B cell (primary cell): ENCODE results near the gene MESD. TPM values are rescaled to one million over a fixed set of nuclear protein-coding genes. Genes with fewer than 3 reads are reported as not detected.

Experiments
- ATAC-seq: fragments of 200-7000 bp; cut with Tn5 transposase; one replicate; pipeline ENCODE4 v1.10.0; 2021; ENCODE audit warnings: low read depth, mild to moderate bottlenecking, moderate number of reproducible peaks, moderate library complexity
- CTCF ChIA-PET: fragments of 350-600 bp; sonication (Branson Sonifier 250); formaldehyde crosslinking; loops from one replicate; lab custom pipeline; 2021; ENCODE audit warnings: antibody characterized with exemption, inconsistent platforms; lab: Charles Lee
- POLR2A ChIA-PET: fragments of 350-600 bp; sonication (Branson Sonifier 250); formaldehyde crosslinking; loops from one replicate; lab custom pipeline; 2021; ENCODE audit warnings: antibody characterized with exemption; lab: Charles Lee
- DNase-seq: peaks from one replicate; pipeline ENCODE4 v3.0.0; 2013
- H2AFZ ChIP-seq: 2 replicates; pipeline ENCODE4 v1.6.1; 2012; ENCODE audit warnings: mild to moderate bottlenecking, low read depth, low read length; ENCODE audit not compliant: insufficient read depth, poor library complexity, severe bottlenecking
- H3K27ac ChIP-seq, 2 donors: 1 replicate in 1 of 2; 2 replicates in 1 of 2; pipeline ENCODE4 v1.5.1; 2012 to 2013; ENCODE audit warnings: low read length in 2 of 2, mild to moderate bottlenecking in 2 of 2, moderate library complexity in 1 of 2
- H3K27me3 ChIP-seq, 4 experiments: fragments of 200-600 bp in 1 of 4; sonication (generic) in 1 of 4; replicated peaks in 1 of 4; 1 replicate in 2 of 4; 2 replicates in 2 of 4; pipeline versions ENCODE4 v1.6.1 to v1.7.0; 2013 to 2016; ENCODE audit warnings: low read length in 3 of 4, mild to moderate bottlenecking in 2 of 4, mixed read lengths in 1 of 4, moderate library complexity in 1 of 4; ENCODE audit not compliant: insufficient read depth in 4 of 4, control insufficient read depth in 3 of 4; ENCODE audit errors: control extremely low read depth in 1 of 4
- H3K36me3 ChIP-seq, 2 experiments: replicated peaks in 1 of 2; 1 replicate in 1 of 2; 2 replicates in 1 of 2; pipeline versions ENCODE4 v1.6.1 to v1.7.1; 2013; ENCODE audit warnings: low read length in 1 of 2; ENCODE audit not compliant: insufficient read depth in 2 of 2, control insufficient read depth in 1 of 2; ENCODE audit errors: control extremely low read depth in 1 of 2, extremely low read depth in 1 of 2
- H3K4me1 ChIP-seq, 2 donors: fragments of 200-600 bp in 1 of 2; sonication (generic) in 1 of 2; 1 replicate in 1 of 2; 2 replicates in 1 of 2; pipeline versions ENCODE4 v1.5.1 to v1.6.1; 2013 to 2017; ENCODE audit warnings: low read length in 2 of 2; ENCODE audit not compliant: control insufficient read depth in 2 of 2, insufficient read depth in 2 of 2
- H3K4me2 ChIP-seq: replicated peaks from 2 replicates; pipeline ENCODE3; 2012; ENCODE audit warnings: mild to moderate bottlenecking, low read depth, low read length; ENCODE audit not compliant: poor library complexity, severe bottlenecking
- H3K4me3 ChIP-seq, 5 experiments: fragments of 200-600 bp in 1 of 5; sonication (generic) in 1 of 5; 1 replicate in 3 of 5; 2 replicates in 2 of 5; pipeline versions ENCODE4 v1.5.1 to v1.7.0; 2011 to 2016; ENCODE audit warnings: low read length in 4 of 5, mild to moderate bottlenecking in 4 of 5, low read depth in 2 of 5, control low read depth in 1 of 5, moderate library complexity in 1 of 5; ENCODE audit not compliant: insufficient read depth in 1 of 5; ENCODE audit errors: control extremely low read depth in 1 of 5, extremely low read depth in 1 of 5
- H3K79me2 ChIP-seq: fragments of 200-600 bp; sonication (generic); one replicate; pipeline ENCODE4 v1.6.0; 2016; ENCODE audit warnings: low read length; ENCODE audit not compliant: control insufficient read depth, insufficient read depth
- H3K9ac ChIP-seq: fragments of 200-600 bp; sonication (generic); 2 replicates; pipeline ENCODE4 v1.6.1; 2017; ENCODE audit warnings: mild to moderate bottlenecking, low read length, moderate library complexity
- H3K9me3 ChIP-seq, 3 donors: one replicate each; pipeline versions ENCODE4 v1.6.1 to v1.7.1; 2013; ENCODE audit warnings: low read length in 2 of 3; ENCODE audit not compliant: control insufficient read depth in 2 of 3, insufficient read depth in 1 of 3; ENCODE audit errors: control extremely low read depth in 1 of 3
- H4K20me1 ChIP-seq: 2 replicates; pipeline ENCODE4 v1.6.0; 2012; ENCODE audit warnings: mild to moderate bottlenecking, low read length; ENCODE audit not compliant: insufficient read depth, control insufficient read depth, poor library complexity, severe bottlenecking
- H3K27ac Mint-ChIP-seq: one replicate; pipeline ENCODE4 v1.8.0; 2021; ENCODE audit warnings: mixed read lengths
- H3K27me3 Mint-ChIP-seq: one replicate; pipeline ENCODE4 v1.8.0; 2021; ENCODE audit warnings: mixed read lengths
- H3K4me1 Mint-ChIP-seq: one replicate; pipeline ENCODE4 v1.8.0; 2021; ENCODE audit warnings: mixed read lengths
- H3K4me3 Mint-ChIP-seq: one replicate; pipeline ENCODE4 v1.8.0; 2021; ENCODE audit warnings: mixed read lengths
- H3K9me3 Mint-ChIP-seq: one replicate; pipeline ENCODE4 v1.8.0; 2022; ENCODE audit warnings: mixed read lengths; ENCODE audit not compliant: insufficient read depth
- EZH2 ChIP-seq: IDR thresholded peaks from 2 replicates; pipeline ENCODE4 v1.6.1; 2012; ENCODE audit warnings: borderline replicate concordance, low read depth, mild to moderate bottlenecking, moderate library complexity, low read length; ENCODE audit not compliant: insufficient read depth, poor library complexity, severe bottlenecking
- WGBS: methylation state at CpG from one replicate; pipeline ENCODE4 v1.1.5; 2013; ENCODE audit warnings: missing lambda C conversion rate; ENCODE audit not compliant: insufficient coverage; 5-methylcytosine and 5-hydroxymethylcytosine counted together
- intact Hi-C: fragments of 100-400 bp; cut with micrococcal nuclease; formaldehyde crosslinking; loops from one replicate; pipeline ENCODE4 v1.10.0; 2022
- polyA plus RNA-seq: library from polyadenylated mRNA; depleted of rRNA; stranded (reverse); fragments of >200 nt; gene quantifications from 2 replicates; pipeline ENCODE4 v1.2.3, GENCODE V29; 2012
- total RNA-seq, 2 donors: library from RNA; stranded (reverse); fragments of 120-200 nt in 1 of 2; gene quantifications; 1 replicate in 1 of 2; 2 replicates in 1 of 2; pipeline versions ENCODE4 v1.2.3 to v1.2.4, GENCODE V29; 2013 to 2022
- TF ChIP-seq, protein P1 (sequence below): fragments of 200-600 bp; IDR thresholded peaks from one replicate; pipeline ENCODE4 v1.8.0; 2022; ENCODE audit warnings: antibody characterized with exemption, mild to moderate bottlenecking

Gene MESD
- total and polyA plus RNA-seq, 2 donors (not counting 1 experiment from before 2014, with no cell fraction given), result 7.9 to 35.3 TPM

DNA sequence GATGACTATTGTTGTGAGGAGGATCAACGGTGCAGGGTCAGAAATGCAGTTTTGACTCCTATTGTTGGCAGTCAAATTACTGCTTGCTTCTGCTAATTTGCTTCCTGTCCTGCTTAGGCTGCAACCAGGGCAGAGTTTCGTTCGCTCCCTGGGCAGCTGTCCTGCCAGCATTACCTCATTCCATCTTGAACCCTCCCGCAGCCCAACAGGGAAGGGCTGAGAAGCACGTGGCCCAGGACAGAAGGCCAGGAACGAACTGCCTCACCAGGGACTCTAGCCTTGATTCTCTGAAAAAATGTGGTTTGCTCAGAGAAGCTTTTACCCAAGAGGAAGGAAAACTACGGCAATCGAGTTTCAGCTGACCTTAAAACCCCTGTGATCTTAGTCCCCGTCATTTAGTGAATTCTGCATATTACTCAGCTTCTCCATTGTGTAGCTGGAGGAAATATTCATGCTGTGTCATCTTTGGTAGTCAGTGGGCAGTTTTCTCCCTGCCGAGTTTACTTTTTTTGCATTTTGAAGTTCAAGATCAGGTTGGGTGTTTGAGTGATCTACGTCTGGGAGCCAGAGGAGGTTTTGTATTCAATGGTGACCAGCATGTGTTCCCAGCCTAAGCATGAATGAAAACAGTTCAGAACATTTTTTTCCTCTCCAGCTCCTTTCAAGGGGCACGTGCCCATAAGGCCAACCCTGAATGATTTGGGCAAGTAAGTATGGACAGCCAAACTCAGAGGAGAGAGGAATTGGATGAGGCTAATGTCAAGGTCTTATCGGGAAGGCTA, 34.1 kb upstream of the MESD start:
- Mint-ChIP-seq H3K27ac (peak overlapping the region; percentile 76), H3K27me3 (no peaks in the 10 kb centered on the region), H3K9me3 (no peaks in the 10 kb centered on the region), H3K4me3 (peak overlapping the region; percentile 82), H3K4me1 (peaks cover 16% of the 10 kb centered on the region)
- CTCF ChIA-PET, result interaction anchor here (1.0 to 1.3 kb wide), 2 partner anchors 80 to 83 kb away, joined by 3 read pairs; no protein-coding TSS in a partner anchor
- Histone ChIP-seq H3K4me3 (peak overlapping the region in 3 of 5 experiments; percentile 18 to 36 (median 28)), H3K4me1 (peaks cover 11 to 14% of the 10 kb centered on the region in 2 donors), H3K4me2 (peak overlapping the region; percentile 64), H3K27me3 (no peaks in the 10 kb centered on the region), H3K79me2 (peaks cover 28% of the 10 kb centered on the region), H4K20me1 (peaks cover 5% of the 10 kb centered on the region), H3K36me3 (no peaks in the 10 kb centered on the region), H3K9me3 (no peaks in the 10 kb centered on the region), H2AFZ (peak overlapping the region; percentile 46), H3K9ac (peak overlapping the region; percentile 52), H3K27ac (peak overlapping the region in 1 of 2 donors; percentile 12)
- POLR2A ChIA-PET, result no interaction called here
- ATAC-seq (peak; percentile 71), DNase-seq (peak; percentile 40)
- intact Hi-C loops, result no loop called here
- 27% methylated on average over 6 of the region's 13 CpGs for WGBS
- no peak for TF ChIP-seq EZH2
- TF ChIP-seq, protein P1, sequence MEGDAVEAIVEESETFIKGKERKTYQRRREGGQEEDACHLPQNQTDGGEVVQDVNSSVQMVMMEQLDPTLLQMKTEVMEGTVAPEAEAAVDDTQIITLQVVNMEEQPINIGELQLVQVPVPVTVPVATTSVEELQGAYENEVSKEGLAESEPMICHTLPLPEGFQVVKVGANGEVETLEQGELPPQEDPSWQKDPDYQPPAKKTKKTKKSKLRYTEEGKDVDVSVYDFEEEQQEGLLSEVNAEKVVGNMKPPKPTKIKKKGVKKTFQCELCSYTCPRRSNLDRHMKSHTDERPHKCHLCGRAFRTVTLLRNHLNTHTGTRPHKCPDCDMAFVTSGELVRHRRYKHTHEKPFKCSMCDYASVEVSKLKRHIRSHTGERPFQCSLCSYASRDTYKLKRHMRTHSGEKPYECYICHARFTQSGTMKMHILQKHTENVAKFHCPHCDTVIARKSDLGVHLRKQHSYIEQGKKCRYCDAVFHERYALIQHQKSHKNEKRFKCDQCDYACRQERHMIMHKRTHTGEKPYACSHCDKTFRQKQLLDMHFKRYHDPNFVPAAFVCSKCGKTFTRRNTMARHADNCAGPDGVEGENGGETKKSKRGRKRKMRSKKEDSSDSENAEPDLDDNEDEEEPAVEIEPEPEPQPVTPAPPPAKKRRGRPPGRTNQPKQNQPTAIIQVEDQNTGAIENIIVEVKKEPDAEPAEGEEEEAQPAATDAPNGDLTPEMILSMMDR, result no peak

DNA sequence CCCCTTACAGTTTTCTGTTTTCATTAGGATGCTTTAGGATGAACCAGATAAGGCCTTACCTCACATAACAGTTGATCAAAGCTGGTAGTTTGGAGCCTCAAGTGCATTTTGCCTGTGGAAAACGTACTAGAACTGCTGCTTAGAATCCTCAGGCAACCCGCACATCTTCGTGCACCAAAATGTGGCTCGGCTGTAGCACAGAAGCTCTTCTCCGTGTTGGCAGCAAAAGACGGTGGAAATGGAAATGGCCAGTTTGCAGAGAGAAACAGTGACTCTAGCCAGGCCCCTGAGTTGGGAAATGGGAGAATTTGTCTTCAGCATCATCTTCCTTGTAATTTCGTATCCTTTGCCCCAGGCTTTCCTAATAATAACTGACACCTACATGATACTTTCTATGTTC, 31.7 kb upstream of the MESD start:
- POLR2A ChIA-PET, result interaction anchor here (0.6 kb wide), 1 partner anchor 254 kb away, joined by 5 read pairs; no protein-coding TSS in a partner anchor
- no peak for DNase-seq
- Histone ChIP-seq H2AFZ (no peak overlapping the region), H3K27ac (no peak overlapping the region), H3K79me2 (peaks cover 51% of the 10 kb centered on the region), H3K4me3 (no peak overlapping the region), H3K4me2 (no peak overlapping the region), H3K4me1 (peaks cover 11 to 14% of the 10 kb centered on the region in 2 donors), H3K9ac (no peak overlapping the region), H3K36me3 (no peaks in the 10 kb centered on the region), H3K27me3 (no peaks in the 10 kb centered on the region), H3K9me3 (no peaks in the 10 kb centered on the region), H4K20me1 (peaks cover 5% of the 10 kb centered on the region)
- intact Hi-C loops, result no loop called here
- no peak overlapping the region for H3K27ac Mint-ChIP-seq
- peaks cover 16% of the 10 kb centered on the region for H3K4me1 Mint-ChIP-seq
- no peaks in the 10 kb centered on the region for H3K27me3 Mint-ChIP-seq
- ATAC-seq, result no peak
- 100% methylated on average over 4 of the region's 7 CpGs for WGBS
- no peak overlapping the region for H3K4me3 Mint-ChIP-seq
- no peak for TF ChIP-seq EZH2
- TF ChIP-seq, protein P1, result no peak
- no peaks in the 10 kb centered on the region for H3K9me3 Mint-ChIP-seq
- CTCF ChIA-PET, result no interaction called here
